Left forelimb (tissue), 1 donor: ENCODE measurements around the gene FRMD4A.
"Not testable (repeated sequence)": the region's sequence is repeated elsewhere in the genome, so short reads cannot be mapped to it uniquely, and the experiment has no call there.

Source experiments
- DNase-seq: peaks from one replicate; pipeline ENCODE4 v3.0.0-alpha.2; 2018; ENCODE audit warnings: low spot score

FRMD4A gene

GRCh38 chr10:13877154-13877909 lies 453.4 kb downstream of the FRMD4A start:
- DNase-seq: no peak

GRCh38 chr10:13873196-13873595 lies 457.5 kb downstream of the FRMD4A start:
- no peak for DNase-seq

- no peak for DNase-seq
Observed at GRCh38 chr10:13872411-13872810, 458.3 kb downstream of the FRMD4A start.

- DNase-seq: no peak
Observed at GRCh38 chr10:13871776-13872175, 458.9 kb downstream of the FRMD4A start.

GRCh38 chr10:13871011-13871410 lies 459.7 kb downstream of the FRMD4A start:
- no peak for DNase-seq

GRCh38 chr10:13869295-13869664 lies 461.4 kb downstream of the FRMD4A start:
- DNase-seq: no peak

GRCh38 chr10:13868528-13869294 lies 462.0 kb downstream of the FRMD4A start:
- DNase-seq: no peak

GRCh38 chr10:13867822-13868221 lies 462.9 kb downstream of the FRMD4A start:
- no peak for DNase-seq

- DNase-seq: no peak
Observed at GRCh38 chr10:13865758-13866491, 464.8 kb downstream of the FRMD4A start.

GRCh38 chr10:13865220-13865619 lies 465.5 kb downstream of the FRMD4A start:
- DNase-seq: not testable (repeated sequence)

- DNase-seq: no peak
Observed at GRCh38 chr10:13862546-13863233, 468.0 kb downstream of the FRMD4A start.

GRCh38 chr10:13860886-13861285 lies 469.8 kb downstream of the FRMD4A start:
- no peak for DNase-seq

GRCh38 chr10:13859979-13860654 lies 470.6 kb downstream of the FRMD4A start:
- DNase-seq: no peak

- no peak for DNase-seq
Observed at GRCh38 chr10:13858709-13859108, 472.0 kb downstream of the FRMD4A start.

GRCh38 chr10:13857451-13857850 lies 473.3 kb downstream of the FRMD4A start:
- no peak for DNase-seq

GRCh38 chr10:13853854-13854253 lies 476.9 kb downstream of the FRMD4A start:
- DNase-seq: no peak

GRCh38 chr10:13852872-13853271 lies 477.9 kb downstream of the FRMD4A start:
- no peak for DNase-seq

- DNase-seq: no peak
Observed at GRCh38 chr10:13851906-13852305, 478.8 kb downstream of the FRMD4A start.

- DNase-seq: no peak
Observed at GRCh38 chr10:13848520-13849445, 481.9 kb downstream of the FRMD4A start.

- DNase-seq: no peak
Observed at GRCh38 chr10:13847201-13847631, 483.5 kb downstream of the FRMD4A start.
